ENCODE measurements around the gene NCAM1.

The NCAM1 gene

DNA sequence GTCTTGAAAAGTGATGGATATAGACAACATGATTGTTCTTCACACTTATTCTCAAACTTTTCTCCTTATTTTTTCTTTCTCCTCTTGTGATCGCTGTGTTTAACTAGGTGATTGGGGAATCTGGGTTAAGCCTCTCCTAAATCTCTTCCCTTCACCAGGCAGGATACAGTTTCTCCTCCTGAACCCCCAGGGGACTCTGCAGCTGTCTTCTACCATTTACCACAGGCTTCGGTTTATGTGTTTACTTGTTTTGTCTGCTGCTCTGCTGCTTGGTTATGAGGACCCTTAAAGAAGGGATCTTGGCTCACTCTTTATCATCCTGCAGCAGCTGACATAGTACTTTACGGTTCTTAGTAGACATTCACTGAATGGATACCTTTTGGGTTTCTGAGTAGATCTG lies 124.2 kb downstream of the NCAM1 start:
- no peak for DNase-seq
- no peak for ATAC-seq

DNA sequence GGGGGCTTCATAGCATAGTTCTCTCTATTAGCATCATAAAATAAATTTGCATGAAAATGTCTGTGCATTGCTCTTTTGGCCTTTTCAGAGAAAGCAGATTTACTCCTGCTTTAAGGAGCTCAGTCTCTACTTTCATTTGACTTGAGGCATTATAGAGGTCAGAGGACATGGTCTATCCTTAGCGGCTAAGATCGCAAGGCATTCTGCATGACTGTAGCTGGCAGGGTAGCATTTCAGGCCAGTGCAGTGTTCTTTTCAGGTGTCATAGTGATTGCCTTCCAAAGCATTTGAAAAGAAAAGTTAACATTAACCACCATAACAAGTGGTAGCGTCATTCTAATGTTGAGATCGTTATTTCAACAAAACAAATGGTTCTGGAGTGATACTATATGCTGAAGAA lies 126.5 kb downstream of the NCAM1 start:
- DNase-seq, result no peak

DNA sequence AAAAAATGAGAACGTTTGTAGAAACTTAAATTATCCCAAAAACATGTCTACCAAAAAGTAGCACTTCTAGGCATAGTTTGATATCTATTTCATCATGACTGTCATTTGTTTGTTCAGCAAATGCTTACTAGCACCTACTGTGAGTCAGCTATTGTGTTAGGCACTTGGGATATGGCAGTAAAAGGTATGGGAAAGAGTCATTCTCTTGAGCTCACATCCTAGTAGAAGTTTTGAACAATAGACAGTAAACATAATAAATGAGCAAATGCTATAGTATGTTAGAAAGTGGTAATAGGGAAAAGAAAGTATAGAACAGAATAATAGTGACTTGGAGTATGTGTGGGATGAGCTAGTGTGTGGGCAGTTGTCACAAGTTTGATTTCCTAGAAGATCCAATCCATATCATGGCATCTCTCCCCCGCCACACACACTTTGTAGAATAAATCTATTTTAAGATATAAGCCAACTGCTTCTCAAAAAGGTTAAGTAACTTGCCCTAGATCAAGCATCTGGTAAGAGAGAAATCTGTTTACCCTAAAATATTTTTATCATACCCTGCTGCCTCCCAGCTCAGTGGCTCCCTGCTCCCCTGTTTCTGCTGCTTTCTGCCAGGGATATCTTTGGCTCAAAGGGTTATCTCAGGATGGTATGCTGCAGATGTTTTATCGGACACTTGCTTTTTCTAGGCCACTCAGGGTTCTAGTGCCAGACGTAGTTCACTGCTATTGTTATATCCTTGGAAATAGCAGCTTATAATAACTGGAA lies 129.7 kb downstream of the NCAM1 start:
- no peak for DNase-seq

More for the DNA sequence above, 126.5 kb downstream of the NCAM1 start:
- no peak for ATAC-seq

DNA sequence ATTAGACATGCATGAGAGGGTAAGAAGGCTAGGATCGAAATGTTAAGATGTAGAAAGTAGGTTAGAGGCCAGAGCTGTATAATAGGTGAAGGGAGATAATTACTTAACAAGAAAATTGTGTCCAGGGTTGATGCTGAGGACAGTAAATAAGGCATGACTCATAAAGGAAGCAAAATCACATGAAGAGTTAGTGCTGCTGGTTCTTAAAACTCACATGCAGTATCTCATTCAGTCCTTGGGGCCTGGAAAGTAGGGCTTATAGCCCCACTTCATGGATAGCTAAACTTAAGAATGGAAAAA lies 130.2 kb downstream of the NCAM1 start:
- ATAC-seq (no peak), DNase-seq (no peak)

More for the DNA sequence above, 129.7 kb downstream of the NCAM1 start:
- ATAC-seq, result no peak

DNA sequence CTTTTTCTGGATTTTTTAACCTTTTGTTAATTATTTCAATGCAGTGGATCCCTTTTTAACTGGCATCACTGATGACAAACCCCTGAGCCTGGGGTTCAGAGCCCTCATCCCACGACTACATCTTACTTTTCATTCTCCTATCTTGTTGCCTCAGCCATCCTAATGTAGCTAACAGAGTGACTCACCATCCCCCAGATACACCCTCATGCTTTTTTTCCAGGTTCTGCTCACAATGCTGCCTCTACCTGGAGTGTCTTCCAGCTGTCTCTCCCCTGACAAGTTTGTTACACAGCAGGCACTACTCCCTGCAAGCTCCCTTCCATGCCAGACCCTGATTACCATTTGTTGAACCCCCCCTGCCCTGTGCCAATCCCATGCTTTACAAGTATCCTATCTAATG lies 135.4 kb downstream of the NCAM1 start:
- no peak for ATAC-seq

DNA sequence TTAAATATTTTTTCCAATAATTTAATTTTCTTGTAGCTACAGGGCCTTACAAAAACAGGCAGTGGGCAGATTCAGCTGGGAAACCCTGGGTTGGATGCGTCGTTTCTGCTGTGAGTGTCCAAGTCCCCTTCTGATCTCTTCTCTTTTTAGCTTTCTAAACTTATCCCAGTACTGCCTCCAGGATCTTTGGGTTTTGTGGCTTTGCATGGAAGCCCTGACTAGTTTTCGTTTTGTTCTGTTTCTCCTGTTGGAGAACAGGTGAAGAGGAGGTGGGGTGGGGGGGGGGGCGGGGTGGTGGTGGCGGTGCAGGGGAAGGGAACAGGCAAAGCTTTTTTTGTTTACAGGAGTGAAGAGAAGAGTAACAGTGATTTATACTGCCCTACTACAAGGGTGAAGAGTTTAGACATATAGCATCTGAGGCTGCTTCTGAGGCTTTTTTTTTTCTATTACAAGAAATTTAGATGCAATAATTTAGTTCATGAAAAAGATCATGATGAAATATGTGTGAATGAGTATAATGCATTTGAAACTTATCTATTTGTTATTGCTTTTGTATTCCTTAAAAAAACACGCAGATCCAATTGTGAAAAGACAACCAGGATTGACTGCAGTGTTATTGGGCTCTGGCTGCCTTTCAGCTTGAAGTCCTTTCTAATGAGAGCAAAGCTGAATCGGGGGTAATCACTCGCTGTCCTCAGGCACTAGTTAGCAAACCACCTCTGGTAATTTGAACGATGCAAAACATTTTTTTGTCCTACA lies 142.9 kb downstream of the NCAM1 start:
- no peak for ATAC-seq
- no peak for DNase-seq

More for the DNA sequence above, 135.4 kb downstream of the NCAM1 start:
- no peak for DNase-seq

DNA sequence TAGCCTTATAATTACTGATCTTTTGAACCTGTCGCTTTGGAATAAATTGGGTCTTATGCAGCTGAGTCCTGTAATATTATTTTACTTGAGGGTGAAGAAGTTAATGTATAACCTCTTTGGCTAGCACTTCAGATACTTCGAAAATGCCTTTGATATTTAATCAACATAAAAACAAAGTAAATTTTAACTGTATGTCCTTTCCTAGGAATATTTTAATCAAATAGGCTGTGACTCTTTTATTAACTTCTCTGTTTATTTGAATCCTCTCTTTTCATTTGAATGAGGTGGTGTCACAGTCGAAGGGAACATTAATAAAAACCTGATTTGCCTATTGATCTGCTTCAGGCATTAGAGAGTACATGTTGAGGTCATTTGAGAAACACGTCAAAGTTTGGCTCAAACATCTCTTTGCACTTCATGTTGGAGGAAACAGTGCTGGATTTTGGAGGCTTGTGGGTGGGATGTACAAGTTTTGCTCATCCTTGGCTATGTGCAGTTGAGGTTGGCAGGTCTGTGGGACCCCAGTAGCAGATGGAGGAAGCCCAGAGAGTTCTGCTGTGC lies 143.6 kb downstream of the NCAM1 start:
- ATAC-seq, result no peak

DNA sequence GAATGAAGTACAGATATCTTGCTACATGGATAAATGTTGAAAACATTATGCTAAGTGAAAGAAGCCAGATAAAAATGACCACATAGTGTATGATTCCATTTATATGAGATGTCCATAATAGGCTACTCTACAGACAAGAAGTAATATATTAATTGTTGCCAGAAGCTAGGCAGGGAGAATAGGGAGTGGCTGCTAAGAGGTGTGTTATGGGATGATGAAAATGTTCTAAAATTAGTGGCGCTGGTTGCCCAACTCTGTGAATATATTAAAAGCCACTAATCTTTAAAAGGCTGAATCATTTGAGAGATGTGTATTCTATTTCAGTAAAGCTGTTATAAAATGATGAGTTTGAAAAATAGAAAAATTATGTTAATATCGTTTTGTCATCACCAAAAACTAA lies 144.4 kb downstream of the NCAM1 start:
- DNase-seq, result no peak
- no peak for ATAC-seq

More for the DNA sequence above, 143.6 kb downstream of the NCAM1 start:
- no peak for DNase-seq

DNA sequence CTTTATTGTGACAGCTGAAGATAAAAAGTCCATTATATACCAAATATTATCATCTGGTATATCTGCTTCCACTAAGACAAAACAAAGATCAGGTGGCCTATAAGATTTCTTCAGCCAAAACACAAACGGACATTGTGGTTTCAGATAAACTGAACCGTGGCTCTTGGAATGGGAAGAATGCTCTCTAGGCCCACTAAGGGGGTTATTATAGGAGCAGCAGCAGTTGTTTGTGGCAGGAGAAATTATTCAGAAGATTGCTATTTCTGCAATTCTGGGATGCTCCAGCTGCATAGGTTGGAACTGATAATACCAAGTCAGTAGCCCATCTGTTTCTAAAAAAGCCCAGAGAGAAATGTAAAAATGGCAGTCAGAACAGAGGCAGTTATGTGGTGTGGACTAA lies 145.3 kb downstream of the NCAM1 start:
- no peak for ATAC-seq
- no peak for DNase-seq

DNA sequence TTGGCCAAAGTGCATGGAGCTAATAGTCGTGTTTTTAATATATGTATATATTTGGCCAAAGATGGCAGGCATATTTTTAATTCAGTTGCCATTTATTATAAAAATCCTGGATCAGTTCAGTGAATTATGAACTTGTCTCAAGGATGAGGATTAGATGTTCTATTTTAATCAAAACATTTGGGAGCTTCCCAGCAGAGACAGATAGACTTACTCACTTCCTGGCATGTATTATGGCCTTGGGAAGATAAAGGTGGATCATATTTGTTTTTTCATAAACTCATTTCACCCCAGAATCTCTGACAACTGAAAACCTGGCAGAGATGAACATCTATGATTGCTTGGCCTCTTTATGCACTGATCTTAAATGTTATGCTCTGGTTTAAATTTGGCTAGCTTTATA lies 148.8 kb downstream of the NCAM1 start:
- no peak for DNase-seq
- no peak for ATAC-seq

DNA sequence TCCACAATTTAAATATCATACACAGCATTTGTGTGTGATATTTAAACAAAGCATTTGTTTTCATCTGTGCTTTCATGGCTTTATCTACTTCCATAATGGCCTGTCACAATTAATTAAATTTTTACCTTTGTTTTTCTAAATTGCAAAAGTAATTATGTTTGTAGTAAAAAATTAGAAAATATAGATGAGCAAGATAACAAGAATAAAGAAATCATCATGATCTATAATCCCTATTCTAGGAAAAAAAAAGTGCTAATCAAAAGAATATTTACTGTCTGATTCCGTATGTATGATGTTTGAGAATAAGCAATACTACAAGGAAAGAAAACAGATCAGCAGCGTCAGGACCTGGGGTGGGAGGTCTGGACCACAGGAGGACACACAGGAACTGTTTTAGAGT lies 149.9 kb downstream of the NCAM1 start:
- no peak for DNase-seq
- ATAC-seq, result no peak

DNA sequence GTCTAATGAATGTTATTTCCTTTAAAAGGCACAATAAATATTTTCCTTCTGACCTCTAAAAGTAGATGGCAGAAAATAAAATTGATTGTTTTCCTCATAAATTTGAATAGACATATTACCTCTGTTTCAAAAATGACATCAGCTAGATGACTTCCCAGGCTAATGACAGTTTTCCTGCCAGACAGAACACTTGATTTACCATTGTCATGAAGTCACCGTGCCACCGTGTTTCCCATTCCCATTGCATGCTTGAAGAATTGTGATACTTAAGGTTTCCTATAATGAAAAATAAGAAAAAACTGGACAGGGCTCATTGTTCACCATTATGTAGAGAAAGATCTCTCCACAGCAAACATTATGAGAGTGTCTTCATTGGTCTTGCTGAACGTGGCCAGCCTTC lies 151.1 kb downstream of the NCAM1 start:
- ATAC-seq (no peak), DNase-seq (no peak)

DNA sequence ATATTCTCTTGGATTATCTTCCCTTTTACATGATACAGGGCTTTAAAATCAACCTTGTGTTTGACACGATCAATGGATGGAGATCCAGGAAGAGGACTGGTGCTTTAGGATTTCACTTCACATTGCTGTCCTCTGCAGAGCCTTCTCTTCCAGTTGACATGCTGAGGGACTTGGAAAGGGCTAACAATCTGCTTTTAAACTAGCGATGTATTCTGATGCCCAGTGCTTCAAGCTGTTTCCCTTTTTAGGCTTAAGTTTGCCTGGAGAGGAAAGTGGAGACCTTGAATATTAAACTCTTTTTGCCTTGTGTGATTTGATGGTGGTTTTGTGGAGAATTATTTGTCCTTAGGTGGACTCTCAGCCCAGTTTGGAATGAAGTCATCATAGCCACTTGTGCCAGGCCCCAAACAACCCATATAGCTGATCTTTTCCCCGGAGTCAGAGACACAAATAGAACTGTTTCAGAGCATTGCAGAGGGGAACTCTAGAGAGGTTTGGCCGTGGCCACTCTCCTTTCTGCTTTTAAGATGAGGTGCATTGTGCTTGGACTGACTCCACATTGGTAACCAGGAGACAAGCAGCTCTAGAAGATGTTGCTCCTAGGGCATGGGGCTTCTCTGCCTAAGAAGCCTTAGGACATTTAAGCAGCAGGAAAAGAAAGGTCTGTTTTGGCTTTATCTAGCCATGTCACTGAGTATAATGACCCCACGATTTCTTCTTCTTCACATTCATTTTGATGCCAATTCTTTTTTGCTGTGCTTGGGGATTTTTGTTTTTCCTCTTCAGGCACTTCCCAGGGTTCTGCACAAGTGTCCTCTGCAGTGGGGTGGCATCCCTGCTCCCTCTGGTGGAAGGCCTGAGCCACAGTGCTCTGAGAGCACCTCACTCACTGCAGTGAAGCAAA lies 152.8 kb downstream of the NCAM1 start:
- DNase-seq (no peak), ATAC-seq (no peak)

DNA sequence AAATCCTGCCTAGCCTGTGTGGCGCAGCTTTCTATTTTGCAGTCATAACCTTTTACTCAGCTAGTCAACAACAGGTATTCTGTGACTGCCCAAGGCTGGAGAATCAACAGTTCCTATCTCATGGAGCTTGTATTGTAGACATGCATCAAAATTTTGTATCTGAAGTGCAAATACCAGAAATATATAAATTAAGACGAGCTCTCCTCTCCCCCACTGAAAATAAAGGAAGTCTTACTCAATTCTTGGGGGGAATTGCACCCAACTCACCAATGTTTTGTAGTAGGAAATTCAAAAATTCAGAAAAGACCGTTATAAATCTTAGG lies 153.4 kb downstream of the NCAM1 start:
- ATAC-seq (no peak), DNase-seq (no peak)

DNA sequence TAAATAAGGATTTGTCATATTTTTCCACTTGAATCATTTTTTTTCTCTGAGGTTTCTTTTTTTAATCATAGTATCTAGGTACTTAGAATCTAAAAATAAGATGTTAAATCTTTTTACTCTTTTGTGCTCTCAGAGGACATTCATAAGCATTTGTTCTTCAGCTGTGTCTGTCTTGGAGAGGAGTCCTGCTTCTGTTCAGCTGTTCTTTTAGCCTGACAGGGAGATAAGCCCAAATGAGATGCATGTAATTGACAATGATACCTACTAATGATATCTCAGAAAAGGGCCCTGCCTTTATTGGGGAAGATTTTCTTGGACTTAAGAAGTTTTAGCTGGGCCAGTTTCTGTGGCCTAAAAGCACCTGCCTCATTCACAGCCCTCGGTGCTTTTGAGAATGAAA lies 156.9 kb downstream of the NCAM1 start:
- ATAC-seq (no peak), DNase-seq (no peak)

DNA sequence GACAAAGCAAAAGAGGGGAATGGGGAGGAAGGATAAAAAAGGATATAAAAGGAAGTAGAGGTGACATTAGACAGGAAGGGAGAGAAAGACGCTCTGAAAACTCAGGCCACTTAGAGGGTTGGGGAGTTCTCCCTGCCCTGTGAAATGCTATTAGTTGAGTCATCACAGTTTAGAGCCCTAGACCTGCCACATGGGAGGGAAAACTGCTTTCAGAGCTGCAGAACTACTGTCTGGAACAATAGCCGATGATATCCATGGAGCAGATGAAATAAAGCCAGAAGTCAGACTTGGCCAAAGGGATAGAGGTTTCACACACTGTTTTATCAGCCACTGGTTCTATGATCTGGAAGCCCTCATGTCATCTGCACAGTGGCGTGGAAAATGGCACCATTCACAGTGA lies 157.9 kb downstream of the NCAM1 start:
- DNase-seq (no peak), ATAC-seq (no peak)

DNA sequence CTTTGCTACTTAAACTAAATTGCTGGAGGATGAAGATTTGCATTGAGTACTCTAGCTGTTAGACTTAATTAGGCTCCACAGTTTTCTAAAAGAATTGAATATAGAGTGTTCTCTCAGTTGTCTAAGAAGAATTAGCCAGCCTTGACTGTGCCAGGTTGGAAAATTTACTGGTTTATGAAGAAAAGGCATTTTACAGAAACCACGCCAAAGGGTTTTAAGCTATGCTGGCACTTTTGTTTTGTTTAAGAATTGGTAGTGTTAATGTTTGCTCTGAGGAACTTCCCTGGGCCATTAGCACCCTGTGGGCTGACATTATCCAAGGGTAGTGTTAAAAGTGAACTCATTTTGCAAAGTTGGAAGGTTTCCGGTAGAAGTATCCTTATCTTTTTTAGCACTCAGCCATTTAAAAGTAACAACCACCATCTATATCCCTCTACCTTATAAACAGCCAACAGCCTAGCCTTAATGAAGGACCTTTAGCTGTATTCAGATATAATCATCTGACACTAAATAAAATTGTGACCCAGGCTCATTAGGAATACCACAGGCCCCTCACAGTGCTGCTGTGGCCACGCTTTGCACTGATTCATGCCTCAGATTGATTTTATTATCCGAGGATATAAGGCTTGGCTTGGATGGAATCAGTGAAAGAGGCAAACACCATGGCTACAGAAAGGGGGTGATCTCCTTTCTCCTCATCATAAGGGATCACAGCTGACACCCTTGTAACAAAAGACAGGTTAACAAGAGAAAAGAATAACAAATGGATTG lies 158.9 kb downstream of the NCAM1 start:
- DNase-seq (no peak), ATAC-seq (no peak)

DNA sequence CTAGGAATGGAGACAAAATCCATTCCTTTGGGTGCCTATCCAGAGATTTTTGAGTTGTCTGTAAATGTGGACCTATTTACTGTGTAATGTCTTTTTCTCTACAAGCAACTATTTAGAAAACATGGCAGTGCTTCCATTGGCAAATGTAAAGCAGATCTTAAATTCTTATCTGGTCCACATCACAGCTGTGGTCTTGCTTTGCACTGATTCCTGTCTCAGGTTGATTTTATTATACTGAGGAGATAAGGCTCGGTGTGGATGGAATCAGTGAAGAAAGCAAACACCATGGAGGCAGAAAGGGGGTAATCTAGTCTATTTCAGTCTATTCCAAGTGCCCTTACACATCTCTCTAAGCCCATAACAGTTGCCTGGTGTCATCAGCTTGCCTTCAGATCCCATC lies 160.5 kb downstream of the NCAM1 start:
- DNase-seq (no peak), ATAC-seq (no peak)

DNA sequence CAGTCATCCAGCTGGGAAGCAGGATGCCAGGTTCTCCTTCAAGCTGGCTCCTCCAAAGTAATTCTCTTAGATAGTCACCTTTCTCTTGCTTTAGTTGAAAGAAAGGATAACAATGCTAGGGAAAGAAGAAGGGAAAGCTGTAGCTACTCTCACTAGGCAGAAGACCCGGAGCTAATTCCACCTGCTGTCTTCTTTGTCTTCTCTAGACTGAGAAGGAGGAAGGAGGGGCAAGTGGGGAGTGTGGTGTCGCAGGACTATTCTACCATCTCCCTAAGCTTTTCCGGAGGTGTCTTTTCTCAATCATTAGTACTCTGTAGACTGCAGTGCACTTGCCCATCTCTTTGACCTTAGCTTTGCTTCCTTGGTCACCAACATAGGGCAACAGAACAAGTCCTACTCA lies 162.8 kb downstream of the NCAM1 start:
- no peak for ATAC-seq
- no peak for DNase-seq

DNA sequence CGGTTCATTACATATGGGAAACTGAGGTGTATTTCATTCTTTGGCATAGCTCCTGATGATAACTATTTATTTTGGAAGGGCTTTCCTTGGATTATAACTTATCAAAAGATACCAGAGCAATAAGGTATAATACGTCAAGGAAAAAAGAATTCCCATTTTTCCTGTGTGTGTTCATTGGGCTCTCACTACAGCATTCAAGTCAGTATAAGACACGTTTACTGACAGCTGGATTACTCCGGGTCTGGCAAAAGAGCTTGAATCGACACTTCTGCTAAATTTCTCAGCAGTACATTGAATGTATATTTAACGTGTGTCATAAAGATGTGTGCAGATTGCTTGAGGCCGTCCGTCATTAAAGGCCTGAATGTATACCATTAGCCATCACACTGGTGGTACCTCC lies 163.4 kb downstream of the NCAM1 start:
- ATAC-seq (no peak), DNase-seq (no peak)

DNA sequence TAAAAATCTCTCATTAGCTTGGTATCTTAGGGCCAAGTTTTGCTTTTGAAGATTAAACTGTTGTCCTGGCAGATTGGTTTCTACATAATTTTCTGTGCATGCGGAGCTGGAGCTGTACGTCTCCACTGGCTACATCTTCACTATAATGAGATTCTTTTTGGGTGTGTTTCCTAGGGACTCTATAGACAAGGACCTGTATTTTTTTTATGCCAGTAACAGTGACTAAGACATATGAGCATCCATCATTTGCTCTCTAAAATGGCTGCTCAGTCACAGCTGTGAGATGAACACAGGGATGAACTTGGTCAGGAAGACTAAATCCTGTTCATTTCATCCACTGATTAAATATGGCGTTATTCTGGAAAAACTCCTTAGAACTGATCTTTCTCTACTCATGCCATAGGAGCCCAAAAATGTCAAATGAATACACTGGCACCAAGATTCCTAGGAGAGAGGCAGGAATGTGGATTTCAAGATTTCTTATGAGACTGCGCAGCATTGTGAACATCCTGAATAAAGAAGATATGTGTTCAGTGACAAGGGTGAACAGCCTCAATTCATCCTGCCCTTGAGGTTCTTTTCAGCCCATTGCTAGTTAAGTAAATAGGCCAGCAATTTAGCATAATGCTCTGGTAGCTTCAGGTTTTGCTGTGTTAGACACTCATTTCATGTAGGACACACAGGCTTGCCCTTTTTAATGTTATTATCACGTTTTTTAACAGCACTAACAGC lies 168.2 kb downstream of the NCAM1 start:
- ATAC-seq (no peak), DNase-seq (no peak)
